H9 (cell line): ENCODE measurements around the gene RAP1GAP2. TPM values are rescaled to one million over a fixed set of nuclear protein-coding genes. Genes with fewer than 3 reads are reported as not detected.

Experiments used
- DNase-seq: peaks from one replicate; pipeline ENCODE4 v3.0.0-alpha.2; 2017
- H2AFZ ChIP-seq: one replicate; pipeline ENCODE4 v1.6.1; 2013; ENCODE audit warnings: mild to moderate bottlenecking, low read length, control low read depth, moderate library complexity
- H2AK5ac ChIP-seq: 2 replicates; pipeline ENCODE4 v1.6.1; 2013; ENCODE audit warnings: low read length, control low read depth, mixed read lengths; ENCODE audit not compliant: insufficient read length
- H2BK120ac ChIP-seq: one replicate; pipeline ENCODE4 v1.6.1; 2013; ENCODE audit warnings: low read depth, mild to moderate bottlenecking, low read length, control low read depth, inconsistent platforms; ENCODE audit not compliant: poor library complexity, severe bottlenecking
- H2BK12ac ChIP-seq: 2 replicates; pipeline ENCODE4 v1.6.1; 2013; ENCODE audit warnings: low read length, control low read depth, mixed read lengths, low read depth; ENCODE audit not compliant: insufficient read length
- H2BK15ac ChIP-seq: 2 replicates; pipeline ENCODE4 v1.6.1; 2013; ENCODE audit warnings: low read depth, low read length, control low read depth
- H2BK20ac ChIP-seq: one replicate; pipeline ENCODE4 v1.6.1; 2013; ENCODE audit warnings: low read depth, mild to moderate bottlenecking, low read length, control low read depth, inconsistent platforms; ENCODE audit not compliant: poor library complexity, severe bottlenecking
- H2BK5ac ChIP-seq: 2 replicates; pipeline ENCODE4 v1.6.1; 2013; ENCODE audit warnings: low read length, control low read depth, mixed read lengths; ENCODE audit not compliant: insufficient read length
- H3K14ac ChIP-seq: 2 replicates; pipeline ENCODE4 v1.6.1; 2013; ENCODE audit warnings: low read length, control low read depth; ENCODE audit not compliant: insufficient read depth
- H3K18ac ChIP-seq: 2 replicates; pipeline ENCODE4 v1.6.1; 2013; ENCODE audit warnings: low read depth, mild to moderate bottlenecking, mixed read lengths, low read length, control low read depth; ENCODE audit not compliant: insufficient read length
- H3K23ac ChIP-seq: 2 replicates; pipeline ENCODE4 v1.6.1; 2013; ENCODE audit warnings: low read length, control low read depth, mixed read lengths, low read depth; ENCODE audit not compliant: insufficient read length
- H3K23me2 ChIP-seq: 2 replicates; pipeline ENCODE4 v1.6.1; 2013; ENCODE audit warnings: low read depth, mild to moderate bottlenecking, mixed read lengths, low read length, control low read depth; ENCODE audit not compliant: insufficient read length, poor library complexity, severe bottlenecking
- H3K27ac ChIP-seq: 2 replicates; pipeline ENCODE4 v1.5.1; 2013; ENCODE audit warnings: low read length, control low read depth, mixed read lengths, low read depth; ENCODE audit not compliant: insufficient read length
- H3K27me3 ChIP-seq: 2 replicates; pipeline ENCODE4 v1.6.1; 2013; ENCODE audit warnings: low read length, control low read depth, inconsistent platforms; ENCODE audit not compliant: insufficient read depth
- H3K4ac ChIP-seq: 2 replicates; pipeline ENCODE4 v1.6.1; 2013; ENCODE audit warnings: low read depth, mild to moderate bottlenecking, control low read depth, inconsistent platforms, low read length, moderate library complexity
- H3K4me1 ChIP-seq: 2 replicates; pipeline ENCODE4 v1.6.1; 2013; ENCODE audit warnings: low read length, control low read depth, inconsistent platforms; ENCODE audit not compliant: insufficient read depth
- H3K4me2 ChIP-seq: 2 replicates; pipeline ENCODE4 v1.6.1; 2013; ENCODE audit warnings: low read length, control low read depth, mixed read lengths; ENCODE audit not compliant: insufficient read length, insufficient read depth
- H3K56ac ChIP-seq: 2 replicates; pipeline ENCODE4 v1.6.1; 2013; ENCODE audit warnings: low read depth, mild to moderate bottlenecking, mixed read lengths, low read length, control low read depth; ENCODE audit not compliant: insufficient read length
- H3K79me1 ChIP-seq: 2 replicates; pipeline ENCODE4 v1.6.1; 2013; ENCODE audit warnings: low read depth, mild to moderate bottlenecking, moderate library complexity, low read length, control low read depth, inconsistent platforms; ENCODE audit not compliant: insufficient read depth, poor library complexity, severe bottlenecking
- H3K79me2 ChIP-seq: 2 replicates; pipeline ENCODE4 v1.6.1; 2013; ENCODE audit warnings: low read length, control low read depth, inconsistent platforms; ENCODE audit not compliant: insufficient read depth
- H3K9ac ChIP-seq: 2 replicates; pipeline ENCODE4 v1.6.1; 2013; ENCODE audit warnings: low read length, control low read depth, mixed read lengths; ENCODE audit not compliant: insufficient read length; ENCODE audit errors: extremely low read depth
- H3K9me3 ChIP-seq: one replicate; pipeline ENCODE4 v1.6.1; 2013; ENCODE audit warnings: low read depth, low read length, inconsistent platforms; ENCODE audit not compliant: control insufficient read depth
- H3T11ph ChIP-seq: one replicate; pipeline ENCODE4 v1.6.1; 2013; ENCODE audit warnings: mild to moderate bottlenecking, low read length, control low read depth, inconsistent platforms
- H4K20me1 ChIP-seq: one replicate; pipeline ENCODE4 v1.6.1; 2013; ENCODE audit not compliant: control insufficient read depth, insufficient read length, insufficient read depth
- H4K5ac ChIP-seq: 2 replicates; pipeline ENCODE4 v1.6.1; 2013; ENCODE audit warnings: low read depth, mild to moderate bottlenecking, mixed read lengths, low read length, control low read depth; ENCODE audit not compliant: insufficient read length
- H4K8ac ChIP-seq: replicated peaks from 2 replicates; pipeline ENCODE4 v1.6.1; 2013; ENCODE audit warnings: low read length, control low read depth, mixed read lengths, low read depth; ENCODE audit not compliant: insufficient read length
- H4K91ac ChIP-seq: 2 replicates; pipeline ENCODE4 v1.6.1; 2013; ENCODE audit warnings: low read depth, mild to moderate bottlenecking, moderate library complexity, mixed read lengths, low read length, control low read depth; ENCODE audit not compliant: insufficient read length
- H3K27ac Mint-ChIP-seq, 3 experiments: 2 replicates in 2 of 3; 3 replicates in 1 of 3; pipeline ENCODE4 v1.8.0; 2020 to 2021; ENCODE audit warnings: mixed read lengths in 3 of 3, mild to moderate bottlenecking in 1 of 3, moderate library complexity in 1 of 3
- H3K27me3 Mint-ChIP-seq: 2 replicates; pipeline ENCODE4 v1.8.0; 2021; ENCODE audit warnings: low read depth, mild to moderate bottlenecking, moderate library complexity, mixed read lengths
- H3K36me3 Mint-ChIP-seq, 3 experiments: 2 replicates in 2 of 3; 3 replicates in 1 of 3; pipeline ENCODE4 v1.8.0; 2020 to 2021; ENCODE audit warnings: low read depth in 3 of 3, mixed read lengths in 3 of 3; ENCODE audit not compliant: insufficient read depth in 1 of 3
- H3K4me1 Mint-ChIP-seq, 2 experiments: 2 replicates each; pipeline ENCODE4 v1.8.0; 2020; ENCODE audit warnings: mixed read lengths in 2 of 2
- H3K4me3 Mint-ChIP-seq, 2 experiments: 2 replicates in 1 of 2; 3 replicates in 1 of 2; pipeline ENCODE4 v1.8.0; 2020 to 2021; ENCODE audit warnings: mild to moderate bottlenecking in 2 of 2, mixed read lengths in 2 of 2, moderate library complexity in 1 of 2
- H3K9me3 Mint-ChIP-seq, 2 experiments: 2 replicates in 1 of 2; 3 replicates in 1 of 2; pipeline ENCODE4 v1.8.0; 2020; ENCODE audit warnings: mild to moderate bottlenecking in 2 of 2, mixed read lengths in 2 of 2, moderate library complexity in 1 of 2
- CTCF ChIP-seq: fragments of 200-600 bp; sonication (generic); conservative IDR thresholded peaks from 3 replicates; pipeline ENCODE4 v1.8.0; 2021; ENCODE audit warnings: antibody characterized with exemption, mild to moderate bottlenecking
- WGBS: extraction: QIAGEN DNeasy Blood & Tissue Kit; methylation state at CpG from one replicate; pipeline ENCODE4 v1.1.7; 2013; ENCODE audit warnings: missing lambda C conversion rate, low lambda C conversion rate, mixed read lengths; ENCODE audit not compliant: insufficient read length; ENCODE audit errors: extremely low coverage; 5-methylcytosine and 5-hydroxymethylcytosine counted together
- total RNA-seq: library from RNA; stranded (reverse); gene quantifications from 2 replicates; pipeline ENCODE4 v1.2.1, GENCODE V29; 2021

The RAP1GAP2 gene
- total RNA-seq, 1 experiment from 2014 or later, result 33.8 TPM

GRCh38 chr17:3033741-3034577 is 237.7 kb downstream of the RAP1GAP2 start:
- Histone ChIP-seq H3K4me1 (no peaks in the 10 kb centered on the region), H2AK5ac (no peak overlapping the region), H2BK120ac (no peak overlapping the region), H4K91ac (no peak overlapping the region), H4K20me1 (no peaks in the 10 kb centered on the region), H3K4me2 (no peak overlapping the region), H3K9me3 (no peaks in the 10 kb centered on the region), H3K18ac (no peak overlapping the region), H3K56ac (no peak overlapping the region), H4K5ac (no peak overlapping the region), H3K79me2 (no peaks in the 10 kb centered on the region), H3K23ac (no peak overlapping the region), H3K4ac (no peak overlapping the region), H2BK12ac (no peak overlapping the region), H2BK15ac (no peak overlapping the region), H2AFZ (no peak overlapping the region), H3K9ac (no peak overlapping the region), H2BK20ac (no peak overlapping the region), H4K8ac (no peak overlapping the region), H3K14ac (no peak overlapping the region), H3K79me1 (no peaks in the 10 kb centered on the region), H2BK5ac (no peak overlapping the region), H3K27ac (no peak overlapping the region), H3K27me3 (no peaks in the 10 kb centered on the region), H3K23me2 (no peaks in the 10 kb centered on the region), H3T11ph (no peak overlapping the region)
- H3K27me3 Mint-ChIP-seq, result no peaks in the 10 kb centered on the region
- no CpG with 5 or more reads among the region's 26 CpGs for WGBS
- no peaks in the 10 kb centered on the region for H3K4me1 Mint-ChIP-seq
- H3K9me3 Mint-ChIP-seq, result no peaks in the 10 kb centered on the region
- no peak for DNase-seq
- peak overlapping the region in 1 of 3 experiments; percentile 52; a peak in 2 of 7 replicates for H3K27ac Mint-ChIP-seq
- peaks cover 4 to 20% (median 10%) of the 10 kb centered on the region in 3 experiments; a peak in 6 of 7 replicates for H3K36me3 Mint-ChIP-seq
- no peak overlapping the region for H3K4me3 Mint-ChIP-seq
- TF ChIP-seq CTCF, result no peak
